Stimulated activated CD4-positive, alpha-beta T cell treated with anti-CD3 and anti-CD28 coated beads, Interleukin-1b, Interleukin-23, amount 100 ng/mL, for 1 hour (primary cell): ENCODE measurements around the gene CCT8L2.
"Not testable (repeated sequence)": the region's sequence is repeated elsewhere in the genome, so short reads cannot be mapped to it uniquely, and the experiment has no call there.

Experiments
- DNase-seq, 2 donors: peaks; one replicate each; pipeline ENCODE4 v3.0.0-alpha.2; 2020; ENCODE audit warnings: low read depth in 2 of 2

The CCT8L2 gene

DNA sequence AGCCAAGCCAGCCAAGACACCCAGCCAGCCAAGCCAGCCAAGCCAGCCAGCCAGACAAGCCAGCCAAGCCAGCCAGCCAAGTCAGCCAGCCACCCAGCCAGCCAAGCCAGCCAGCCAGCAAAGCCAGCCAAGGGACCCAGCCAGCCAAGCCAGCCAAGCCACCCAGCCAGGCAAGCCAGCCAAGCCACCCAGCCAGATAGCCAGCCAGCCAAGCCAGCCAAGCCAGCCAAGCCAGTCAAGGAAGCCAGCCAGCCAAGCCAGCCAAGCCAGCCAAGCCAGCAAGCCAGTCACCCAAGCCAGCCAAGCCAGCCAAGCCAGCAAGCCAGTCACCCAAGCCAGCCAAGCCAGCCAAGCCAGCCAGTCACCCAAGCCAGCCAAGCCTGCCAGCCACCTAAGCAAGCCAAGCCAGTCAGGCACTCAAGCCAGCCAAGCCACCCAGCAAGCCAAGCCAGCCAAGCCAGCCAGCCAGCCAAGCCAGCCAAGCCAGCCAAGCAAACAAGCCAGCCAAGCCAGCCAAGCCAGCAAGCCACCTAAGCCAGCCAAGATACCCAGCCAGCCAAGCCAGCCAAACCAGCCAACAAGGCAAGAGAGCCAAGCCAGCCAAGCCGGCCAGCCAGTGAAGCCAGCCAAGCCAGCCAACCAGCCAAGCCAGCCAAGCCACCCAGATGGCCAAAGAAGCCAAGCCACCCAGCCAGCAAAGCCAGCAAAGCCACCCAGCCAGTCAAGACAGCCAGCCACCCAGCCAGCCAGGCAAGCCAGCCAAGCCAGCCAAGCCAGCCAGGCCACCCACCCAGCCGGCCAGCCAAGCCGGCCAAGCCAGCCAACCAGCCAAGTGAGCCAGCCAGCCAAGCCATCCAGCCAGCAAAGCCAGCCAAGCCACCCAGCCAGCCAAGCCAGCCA lies 33.3 kb downstream of the CCT8L2 start:
- no peak for DNase-seq

DNA sequence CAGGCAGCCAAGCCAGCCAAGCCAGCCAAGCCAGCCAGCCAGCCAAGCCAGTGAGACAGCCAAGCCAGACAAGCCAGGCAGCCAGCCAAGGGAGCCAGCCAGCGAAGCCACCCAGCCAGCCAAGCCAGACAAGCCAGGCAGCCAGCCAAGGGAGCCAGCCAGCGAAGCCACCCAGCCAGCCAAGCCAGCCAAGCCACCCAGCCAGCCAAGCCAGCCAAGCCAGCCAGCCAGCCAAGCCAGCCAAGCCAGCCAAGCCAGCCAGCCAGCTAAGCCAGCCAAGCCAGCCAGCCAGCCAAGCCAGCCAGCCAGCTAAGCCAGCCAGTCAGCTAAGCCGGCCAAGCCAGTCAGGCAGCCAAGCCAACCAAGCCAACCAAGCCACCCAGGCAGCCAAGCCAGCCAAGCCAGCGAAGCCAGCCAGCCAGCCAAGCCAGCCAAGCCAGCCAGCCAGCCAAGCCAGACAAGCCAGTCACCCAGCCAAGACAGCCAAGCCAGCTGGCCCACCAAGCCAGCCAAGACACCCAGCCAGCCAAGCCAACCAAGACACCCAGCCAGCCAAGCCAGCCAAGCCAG lies 34.1 kb downstream of the CCT8L2 start:
- DNase-seq, result not testable (repeated sequence)

DNA sequence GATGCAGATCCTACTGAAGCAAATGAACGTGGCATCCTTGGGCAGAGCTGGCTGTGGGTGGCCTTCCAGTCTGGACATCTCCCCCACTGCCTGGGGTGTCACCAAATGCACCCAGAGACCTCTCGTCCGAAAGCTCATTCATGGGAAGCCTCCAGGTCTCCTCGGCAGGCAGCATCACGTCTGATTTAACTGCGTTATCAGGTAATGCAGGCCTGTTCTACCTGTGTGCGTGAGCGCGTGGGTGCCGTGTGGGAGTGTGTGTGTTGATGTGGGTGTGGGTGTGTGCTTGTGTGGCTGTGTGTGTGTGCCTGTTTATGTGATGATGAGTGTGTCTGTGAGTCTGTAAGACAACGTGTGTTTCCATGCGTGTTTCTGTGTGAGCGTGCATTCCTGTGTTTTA lies 35.1 kb downstream of the CCT8L2 start:
- not testable (repeated sequence) for DNase-seq

DNA sequence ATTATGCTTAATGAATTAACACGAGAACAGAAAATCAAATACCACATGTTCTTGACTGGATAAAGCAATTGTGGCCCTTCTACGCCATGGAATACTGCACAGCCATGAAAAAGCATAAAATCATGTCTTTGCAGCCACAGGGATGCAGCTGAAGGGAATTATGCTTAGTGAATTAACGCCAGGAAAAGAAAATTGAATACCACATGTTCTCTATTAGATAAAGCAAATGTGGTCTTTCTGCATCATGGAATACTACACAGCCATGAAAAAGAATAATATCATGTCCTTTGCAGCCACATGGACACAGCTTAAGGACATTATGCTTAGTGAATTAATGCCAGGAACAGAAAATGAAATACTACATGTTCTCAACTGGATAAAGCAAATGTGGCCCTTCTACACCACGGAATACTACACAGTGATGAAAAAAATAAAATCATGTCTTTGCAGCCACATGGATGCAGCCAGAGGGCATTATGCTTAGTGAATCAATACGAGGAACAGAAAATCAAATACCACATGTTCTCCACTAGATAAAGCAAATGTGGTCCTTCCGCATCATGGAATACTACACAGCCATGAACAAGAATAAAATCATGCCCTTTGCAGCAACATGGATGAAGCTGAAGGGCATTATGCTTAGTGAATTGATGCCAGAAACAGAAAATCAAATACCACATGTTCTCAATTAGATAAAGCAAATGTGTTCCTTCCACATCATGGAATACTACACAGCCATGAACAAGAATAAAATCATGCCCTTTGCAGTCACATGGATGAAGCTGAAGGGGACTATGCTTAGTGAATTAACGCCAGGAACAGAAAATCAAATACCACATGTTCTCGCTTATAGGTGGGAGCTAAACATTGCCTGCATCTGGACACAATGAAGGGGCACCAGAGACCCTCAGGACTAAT lies 37.3 kb downstream of the CCT8L2 start:
- not testable (repeated sequence) for DNase-seq

DNA sequence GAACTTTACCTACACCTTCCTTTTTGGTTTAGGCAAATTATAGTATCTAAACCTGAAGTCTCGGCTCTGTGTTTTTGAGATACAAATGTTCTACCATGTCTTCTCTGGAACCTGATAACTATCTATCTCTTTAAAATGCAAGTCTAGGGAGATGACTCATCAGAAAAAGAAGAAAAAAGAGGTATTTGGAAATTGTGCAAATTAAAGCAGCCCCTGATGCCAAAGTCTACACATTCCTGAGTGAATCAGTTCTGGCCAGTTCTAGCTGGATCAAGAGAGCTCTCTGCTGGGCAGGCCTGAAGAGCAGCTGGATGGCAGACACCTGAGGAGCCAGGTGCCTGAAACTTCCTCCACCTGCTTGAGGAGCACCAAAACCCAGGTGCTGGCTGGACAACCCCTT lies 49.3 kb downstream of the CCT8L2 start:
- DNase-seq, result not testable (repeated sequence)
